HT-29 (cell line): ENCODE results near the gene SCART1. TPM values are rescaled to one million over a fixed set of nuclear protein-coding genes. Genes with fewer than 3 reads are reported as not detected.
A peak's percentile ranks its signal among the peaks of the same experiment; 100 is the strongest.
"Not testable (repeated sequence)": the region's sequence is repeated elsewhere in the genome, so short reads cannot be mapped to it uniquely, and the experiment has no call there.

Experiments
- DNase-seq: peaks from one replicate; pipeline ENCODE4 v3.0.0-alpha.2; 2015; ENCODE audit warnings: low spot score
- total RNA-seq: library from RNA; depleted of rRNA; stranded (reverse); fragments of >200 nt; shearing (Covaris generic); gene quantifications from 2 replicates; pipeline ENCODE4 v1.2.3, GENCODE V29; 2014

SCART1 gene
- total RNA-seq, 1 experiment from 2014 or later: 2.2 TPM

- DNase-seq: not testable (repeated sequence)
Measured at GRCh38 chr10:133432789-133433188, 21.0 kb upstream of the SCART1 start.

GRCh38 chr10:133438711-133439273 lies 15.0 kb upstream of the SCART1 start:
- DNase-seq: peak; percentile 19

GRCh38 chr10:133439517-133440461 lies 14.0 kb upstream of the SCART1 start:
- DNase-seq: no peak

GRCh38 chr10:133440633-133441285 lies 13.0 kb upstream of the SCART1 start:
- no peak for DNase-seq

GRCh38 chr10:133441356-133441755 lies 12.4 kb upstream of the SCART1 start:
- DNase-seq: not testable (repeated sequence)

GRCh38 chr10:133441780-133442179 lies 12.0 kb upstream of the SCART1 start:
- DNase-seq: no peak

GRCh38 chr10:133442191-133442966 lies 11.4 kb upstream of the SCART1 start:
- no peak for DNase-seq

- no peak for DNase-seq
Measured at GRCh38 chr10:133442967-133443924, 10.5 kb upstream of the SCART1 start.

- no peak for DNase-seq
Measured at GRCh38 chr10:133444342-133445267, 9.1 kb upstream of the SCART1 start.

- DNase-seq: no peak
Measured at GRCh38 chr10:133445268-133445732, 8.4 kb upstream of the SCART1 start.

GRCh38 chr10:133445751-133446708 lies 7.7 kb upstream of the SCART1 start:
- DNase-seq: no peak

GRCh38 chr10:133446979-133447378 lies 6.8 kb upstream of the SCART1 start:
- no peak for DNase-seq

- no peak for DNase-seq
Measured at GRCh38 chr10:133448120-133448519, 5.6 kb upstream of the SCART1 start.

- no peak for DNase-seq
Measured at GRCh38 chr10:133451346-133451745, 2.4 kb upstream of the SCART1 start.

- DNase-seq: no peak
Measured at GRCh38 chr10:133452453-133452852, 1.3 kb upstream of the SCART1 start.

GRCh38 chr10:133454204-133454893 lies 604 bp downstream of the SCART1 start:
- DNase-seq: no peak

GRCh38 chr10:133455196-133455595 lies 1.5 kb downstream of the SCART1 start:
- DNase-seq: no peak
